ENCODE results near the gene MRGPRD.

MRGPRD gene

GRCh38 chr11:68979931-68980775 lies 633 bp downstream of the MRGPRD start:
- Histone ChIP-seq H3K4me3 (ENCODE audit: low read depth in 1 of 2, low read length in 2 of 2) (no peak overlapping the region), H3K4me1 (ENCODE audit: insufficient read depth, low read length) (no peaks in the 10 kb centered on the region), H3K27me3 (ENCODE audit: insufficient read depth, low read length, poor library complexity) (peaks cover 2% of the 10 kb centered on the region), H3K79me2 (ENCODE audit: insufficient read depth, low read length) (no peaks in the 10 kb centered on the region), H3K9ac (ENCODE audit: low read depth, low read length) (no peak overlapping the region), H3K9me3 (ENCODE audit: insufficient read depth, low read length, severe bottlenecking) (no peaks in the 10 kb centered on the region), H3K36me3 (ENCODE audit: insufficient read depth, low read length) (no peaks in the 10 kb centered on the region), H2AFZ (ENCODE audit: low read depth, low read length) (no peak overlapping the region), H3K4me2 (ENCODE audit: insufficient read depth, low read length) (no peak overlapping the region), H3K27ac (ENCODE audit: low read length) (no peak overlapping the region), H4K20me1 (ENCODE audit: insufficient read depth, low read length) (no peaks in the 10 kb centered on the region)
- no peak for ATAC-seq (ENCODE audit: insufficient read depth, low read depth)
- TF ChIP-seq CTCF (IDR thresholded peaks at IDR 0.05; ENCODE audit: borderline replicate concordance, extremely low read depth, low read length, poor library complexity, severe bottlenecking) = no peak
- no peak for TF ChIP-seq EZH2 (IDR thresholded peaks at IDR 0.05; ENCODE audit: borderline replicate concordance, low read depth, low read length, severe bottlenecking)
- no peak for DNase-seq

DNA sequence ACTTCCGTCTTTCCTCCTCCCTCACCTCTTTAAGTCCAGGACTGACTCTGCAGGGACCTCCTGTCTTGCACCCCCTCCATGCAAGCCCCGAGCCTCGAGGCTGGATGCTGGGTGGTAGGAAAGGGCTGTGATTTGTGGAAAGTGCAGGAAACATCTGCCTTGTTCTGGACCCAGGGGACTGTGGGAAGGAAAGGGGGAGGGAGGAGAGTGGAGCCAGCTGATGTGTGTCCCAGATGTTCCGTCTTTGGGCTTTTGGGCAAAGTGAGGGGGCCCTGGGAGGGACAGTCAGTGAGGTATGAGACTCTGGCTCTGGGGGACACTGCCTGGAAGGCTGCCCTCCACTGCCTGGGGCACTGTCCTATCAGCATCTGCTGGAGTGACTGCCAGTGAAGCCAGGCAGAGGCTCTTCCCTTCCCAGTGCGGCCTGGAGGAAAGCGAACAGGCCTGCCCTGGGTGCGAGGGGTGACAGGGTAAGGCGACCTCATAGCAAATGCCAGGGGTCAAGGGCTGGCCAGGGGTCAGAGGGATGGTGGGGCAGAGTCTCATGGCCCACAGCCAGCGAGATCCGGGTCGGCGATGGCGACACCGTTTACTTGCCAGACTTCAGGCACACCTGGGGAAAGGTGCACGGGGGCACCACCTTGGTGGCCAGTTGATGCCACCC lies 1.7 kb downstream of the MRGPRD start:
- Histone ChIP-seq H3K27ac (ENCODE audit: low read length) (no peak overlapping the region), H3K4me3 (ENCODE audit: low read depth in 1 of 2, low read length in 2 of 2) (no peak overlapping the region), H3K9me3 (ENCODE audit: insufficient read depth, low read length, severe bottlenecking) (no peaks in the 10 kb centered on the region), H3K4me2 (ENCODE audit: insufficient read depth, low read length) (no peak overlapping the region), H3K27me3 (ENCODE audit: insufficient read depth, low read length, poor library complexity) (peaks cover 2% of the 10 kb centered on the region), H2AFZ (ENCODE audit: low read depth, low read length) (no peak overlapping the region), H3K4me1 (ENCODE audit: insufficient read depth, low read length) (no peaks in the 10 kb centered on the region), H4K20me1 (ENCODE audit: insufficient read depth, low read length) (no peaks in the 10 kb centered on the region), H3K36me3 (ENCODE audit: insufficient read depth, low read length) (no peaks in the 10 kb centered on the region), H3K79me2 (ENCODE audit: insufficient read depth, low read length) (no peaks in the 10 kb centered on the region), H3K9ac (ENCODE audit: low read depth, low read length) (no peak overlapping the region)
- no peak for DNase-seq
- no peak for TF ChIP-seq EZH2 (IDR thresholded peaks at IDR 0.05; ENCODE audit: borderline replicate concordance, low read depth, low read length, severe bottlenecking)
- no peak for ATAC-seq (ENCODE audit: insufficient read depth, low read depth)

- Histone ChIP-seq H3K4me3 (ENCODE audit: low read depth in 1 of 2, low read length in 2 of 2) (no peak overlapping the region), H3K27me3 (ENCODE audit: insufficient read depth, low read length, poor library complexity) (peaks cover 2% of the 10 kb centered on the region), H3K27ac (ENCODE audit: low read length) (no peak overlapping the region), H3K4me2 (ENCODE audit: insufficient read depth, low read length) (no peak overlapping the region), H3K36me3 (ENCODE audit: insufficient read depth, low read length) (no peaks in the 10 kb centered on the region), H2AFZ (ENCODE audit: low read depth, low read length) (no peak overlapping the region), H4K20me1 (ENCODE audit: insufficient read depth, low read length) (no peaks in the 10 kb centered on the region), H3K4me1 (ENCODE audit: insufficient read depth, low read length) (no peaks in the 10 kb centered on the region), H3K79me2 (ENCODE audit: insufficient read depth, low read length) (no peaks in the 10 kb centered on the region), H3K9me3 (ENCODE audit: insufficient read depth, low read length, severe bottlenecking) (no peaks in the 10 kb centered on the region), H3K9ac (ENCODE audit: low read depth, low read length) (no peak overlapping the region)
- no peak for TF ChIP-seq CTCF (IDR thresholded peaks at IDR 0.05; ENCODE audit: borderline replicate concordance, extremely low read depth, low read length, poor library complexity, severe bottlenecking)
- no peak for TF ChIP-seq EZH2 (IDR thresholded peaks at IDR 0.05; ENCODE audit: borderline replicate concordance, low read depth, low read length, severe bottlenecking)
- ATAC-seq (ENCODE audit: insufficient read depth, low read depth) (no peak), DNase-seq (no peak)
Measured at GRCh38 chr11:68978626-68978930, 2.2 kb downstream of the MRGPRD start.
